H1 (cell line): ENCODE data around the gene NEDD4L. TPM values are rescaled to one million over a fixed set of nuclear protein-coding genes. Genes with fewer than 3 reads are reported as not detected.

Source experiments
- CTCF ChIA-PET: fragments of 300-600 bp; sonication (Branson Sonifier 250); formaldehyde crosslinking; loops from one replicate; lab custom pipeline; 2021; ENCODE audit not compliant: partially characterized antibody; lab: Charles Lee
- POLR2A ChIA-PET: fragments of 300-600 bp; sonication (Branson Sonifier 250); formaldehyde crosslinking; loops from one replicate; lab custom pipeline; 2021; ENCODE audit warnings: inconsistent platforms; ENCODE audit not compliant: partially characterized antibody; lab: Charles Lee
- DNase-seq, 2 experiments: peaks; one replicate each; pipeline versions ENCODE4 v3.0.0 to v3.0.0-alpha.2; 2010 to 2022; ENCODE audit warnings: low spot score in 2 of 2, low read depth in 1 of 2, mixed read lengths in 1 of 2
- FAIRE-seq: peaks from 2 replicates; lab custom pipeline; 2011; peaks lifted over from hg19 to GRCh38; lab: Jason Lieb, UNC
- H2AFZ ChIP-seq: 2 replicates; pipeline ENCODE4 v1.8.1; 2012; ENCODE audit warnings: low read length, inconsistent platforms
- H2AK5ac ChIP-seq: 2 replicates; pipeline ENCODE4 v1.6.1; 2013; ENCODE audit warnings: low read depth, low read length
- H2BK120ac ChIP-seq: replicated peaks from 2 replicates; pipeline ENCODE3; 2013; ENCODE audit warnings: low read depth, low read length, inconsistent platforms
- H2BK12ac ChIP-seq: 2 replicates; pipeline ENCODE4 v1.6.1; 2013; ENCODE audit warnings: low read depth, low read length
- H2BK15ac ChIP-seq: 2 replicates; pipeline ENCODE4 v1.6.1; 2013; ENCODE audit warnings: low read length
- H2BK20ac ChIP-seq: 2 replicates; pipeline ENCODE4 v1.6.1; 2013; ENCODE audit warnings: low read length
- H2BK5ac ChIP-seq: 2 replicates; pipeline ENCODE4 v1.6.1; 2013; ENCODE audit warnings: low read depth, low read length
- H3K14ac ChIP-seq: 2 replicates; pipeline ENCODE4 v1.6.1; 2013; ENCODE audit warnings: inconsistent platforms; ENCODE audit not compliant: insufficient read length
- H3K18ac ChIP-seq: 2 replicates; pipeline ENCODE4 v1.6.1; 2013; ENCODE audit warnings: low read length; ENCODE audit errors: extremely low read depth
- H3K23ac ChIP-seq: 2 replicates; pipeline ENCODE4 v1.6.1; 2013; ENCODE audit warnings: inconsistent platforms; ENCODE audit not compliant: insufficient read length
- H3K23me2 ChIP-seq: 2 replicates; pipeline ENCODE4 v1.6.1; 2013; ENCODE audit warnings: low read depth, low read length
- H3K27ac ChIP-seq: 2 replicates; pipeline ENCODE4 v1.6.1; 2011; ENCODE audit warnings: low read depth, low read length, inconsistent platforms
- H3K27me3 ChIP-seq, 4 experiments: replicated peaks in 1 of 4; 1 replicate in 1 of 4; 2 replicates in 3 of 4; pipeline versions ENCODE4 v1.6.1 to v1.8.1; 2011 to 2013; ENCODE audit warnings: low read length in 3 of 4, mild to moderate bottlenecking in 3 of 4, inconsistent platforms in 2 of 4, mixed read lengths in 2 of 4, moderate library complexity in 1 of 4; ENCODE audit not compliant: control insufficient read depth in 3 of 4, insufficient read depth in 3 of 4; ENCODE audit errors: extremely low read depth in 1 of 4
- H3K36me3 ChIP-seq, 4 experiments: 2 replicates each; pipeline versions ENCODE4 v1.6.1 to v1.8.1; 2011 to 2013; ENCODE audit warnings: mild to moderate bottlenecking in 4 of 4, low read length in 3 of 4, moderate library complexity in 2 of 4, control low read depth in 1 of 4, inconsistent platforms in 1 of 4; ENCODE audit not compliant: insufficient read depth in 4 of 4, control insufficient read depth in 2 of 4
- H3K4ac ChIP-seq: replicated peaks from 2 replicates; pipeline ENCODE3; 2013; ENCODE audit warnings: low read length, low read depth, mixed read lengths, inconsistent platforms; ENCODE audit not compliant: insufficient read length
- H3K4me1 ChIP-seq, 4 experiments: replicated peaks in 1 of 4; 1 replicate in 1 of 4; 2 replicates in 3 of 4; pipeline versions ENCODE4 v1.6.1 to v1.8.1; 2011 to 2013; ENCODE audit warnings: low read length in 3 of 4, inconsistent platforms in 2 of 4, mixed read lengths in 1 of 4; ENCODE audit not compliant: insufficient read depth in 4 of 4, control insufficient read depth in 3 of 4
- H3K4me2 ChIP-seq, 2 experiments: 2 replicates each; pipeline versions ENCODE4 v1.6.1 to v1.8.1; 2011 to 2013; ENCODE audit warnings: low read depth in 2 of 2, low read length in 2 of 2, control low read depth in 1 of 2, inconsistent platforms in 1 of 2, mild to moderate bottlenecking in 1 of 2; ENCODE audit not compliant: insufficient read depth in 1 of 2
- H3K4me3 ChIP-seq, 4 experiments: fragments of 200-600, 300-600 bp in 1 of 4; sonication (generic), shearing (Covaris generic), sonication (Bioruptor Twin) in 1 of 4; 2 replicates each; pipeline versions ENCODE4 v1.5.1 to v1.8.1; 2011 to 2016; ENCODE audit warnings: low read length in 4 of 4, low read depth in 3 of 4, control low read depth in 2 of 4, inconsistent platforms in 2 of 4, mild to moderate bottlenecking in 2 of 4, mixed read lengths in 1 of 4, moderate library complexity in 1 of 4; ENCODE audit not compliant: insufficient read depth in 2 of 4; ENCODE audit errors: extremely low read depth in 1 of 4
- H3K56ac ChIP-seq: replicated peaks from 2 replicates; pipeline ENCODE3; 2013; ENCODE audit warnings: low read depth, mild to moderate bottlenecking, mixed read lengths, low read length, inconsistent platforms; ENCODE audit not compliant: insufficient read length
- H3K79me1 ChIP-seq: 2 replicates; pipeline ENCODE4 v1.6.1; 2013; ENCODE audit warnings: low read depth, low read length, control low read depth
- H3K79me2 ChIP-seq, 2 experiments: 2 replicates each; pipeline versions ENCODE4 v1.6.1 to v1.8.1; 2012 to 2013; ENCODE audit warnings: low read length in 2 of 2, mild to moderate bottlenecking in 2 of 2, inconsistent platforms in 1 of 2; ENCODE audit not compliant: insufficient read depth in 2 of 2, control insufficient read depth in 1 of 2
- H3K9ac ChIP-seq, 4 experiments: replicated peaks in 1 of 4; 1 replicate in 1 of 4; 2 replicates in 3 of 4; pipeline versions ENCODE4 v1.6.1 to v1.8.1; 2011 to 2013; ENCODE audit warnings: low read depth in 3 of 4, low read length in 3 of 4, control low read depth in 2 of 4, mild to moderate bottlenecking in 2 of 4, moderate library complexity in 2 of 4, inconsistent platforms in 1 of 4; ENCODE audit errors: extremely low read depth in 1 of 4
- H3K9me3 ChIP-seq, 2 experiments: 2 replicates each; pipeline versions ENCODE4 v1.6.1 to v1.8.1; 2012 to 2013; ENCODE audit warnings: mild to moderate bottlenecking in 2 of 2, moderate library complexity in 2 of 2, control low read depth in 1 of 2, inconsistent platforms in 1 of 2, low read depth in 1 of 2, low read length in 1 of 2, mixed read lengths in 1 of 2; ENCODE audit not compliant: insufficient read depth in 2 of 2
- H4K20me1 ChIP-seq, 2 experiments: replicated peaks in 1 of 2; 2 replicates each; pipeline versions ENCODE3 to v1.8.1; 2011 to 2013; ENCODE audit warnings: inconsistent platforms in 2 of 2, low read length in 2 of 2, mild to moderate bottlenecking in 1 of 2; ENCODE audit not compliant: insufficient read depth in 2 of 2, control insufficient read depth in 1 of 2
- H4K5ac ChIP-seq: 2 replicates; pipeline ENCODE4 v1.6.1; 2013; ENCODE audit warnings: low read length, low read depth, mixed read lengths, inconsistent platforms; ENCODE audit not compliant: insufficient read length
- H4K8ac ChIP-seq: 2 replicates; pipeline ENCODE4 v1.8.0; 2013; ENCODE audit warnings: mild to moderate bottlenecking, moderate library complexity, low read length, inconsistent platforms; ENCODE audit not compliant: insufficient read depth; ENCODE audit errors: extremely low read depth
- H4K91ac ChIP-seq: replicated peaks from 2 replicates; pipeline ENCODE3; 2013; ENCODE audit warnings: low read length, mixed read lengths, inconsistent platforms; ENCODE audit not compliant: insufficient read length
- CTCF ChIP-seq, 3 experiments: IDR thresholded peaks; 1 replicate in 2 of 3; 2 replicates in 1 of 3; pipeline versions ENCODE4 v1.5.1 to v1.6.1; 2011; ENCODE audit warnings: low read length in 3 of 3, mild to moderate bottlenecking in 3 of 3, inconsistent platforms in 2 of 3, low read depth in 1 of 3, moderate library complexity in 1 of 3; ENCODE audit not compliant: insufficient read depth in 1 of 3; ENCODE audit errors: control extremely low read depth in 1 of 3
- PHF8 ChIP-seq: fragments of 200-600 bp; sonication (generic); conservative IDR thresholded peaks from 2 replicates; pipeline ENCODE4 v1.7.1; 2012; ENCODE audit warnings: low read depth, mild to moderate bottlenecking, inconsistent platforms, low read length, moderate library complexity
- WGBS, 2 experiments: shearing (Covaris generic) in 1 of 2; methylation state at CpG; one replicate each; pipeline versions ENCODE4 v1.1.6 to v1.1.7; 2013 to 2015; ENCODE audit warnings: low lambda C conversion rate in 2 of 2, mixed read lengths in 2 of 2, inconsistent platforms in 1 of 2, low coverage in 1 of 2, missing lambda C conversion rate in 1 of 2; ENCODE audit not compliant: insufficient replicate concordance in 2 of 2, insufficient coverage in 1 of 2, insufficient read length in 1 of 2; ENCODE audit errors: extremely low coverage in 1 of 2, missing lambda C conversion rate in 1 of 2; 5-methylcytosine and 5-hydroxymethylcytosine counted together
- polyA plus RNA-seq, 7 experiments: library from polyadenylated mRNA; depleted of rRNA in 3 of 7; stranded (reverse) in 5 of 7; unstranded in 2 of 7; fragments of >200 nt in 5 of 7; fragments of 200-250 nt in 2 of 7; gene quantifications; 1 replicate in 5 of 7; 2 replicates in 1 of 7; 4 replicates in 1 of 7; pipeline versions ENCODE4 v1.2.1 to v1.2.3, GENCODE V29; 2011 to 2013; ENCODE audit warnings: missing spikeins in 2 of 7, mixed read lengths in 2 of 7
- total RNA-seq: library from RNA; stranded (reverse); fragmentation: NEBNext Ultra II Directional; extraction: Animal tissue kit (Norgen Biotek cat#: 25700); gene quantifications from 2 replicates; pipeline ENCODE4 v1.2.1, GENCODE V29; 2021

NEDD4L gene
- total and polyA plus RNA-seq, 2 of the 8 experiments (the other 6 are each of a cell fraction or from before 2014, with no cell fraction given), result 37.3 to 69.8 TPM

GRCh38 chr18:58190842-58191530 is 147.0 kb downstream of the NEDD4L start:
- peaks cover 14 to 27% (median 17%) of the 10 kb centered on the region in 4 experiments for H3K4me1 ChIP-seq
- peaks cover 4 to 6% of the 10 kb centered on the region in 2 experiments for H4K20me1 ChIP-seq
- DNase-seq (no peak), FAIRE-seq (no peak)
- H3K27me3 ChIP-seq, result no peaks in the 10 kb centered on the region
- H3K14ac ChIP-seq, result no peak overlapping the region
- ChIA-PET POLR2A (interaction anchor here (1.3 kb wide), 1 partner anchor 34 kb away, joined by 3 read pairs; no protein-coding TSS in a partner anchor), CTCF (interaction anchor here (0.6 to 12.2 kb wide), 11 partner anchors 11 to 294 kb away, joined by 3 to 103 read pairs (median 4); no protein-coding TSS in a partner anchor)
- no peak overlapping the region for H2BK5ac ChIP-seq
- no peak overlapping the region for H3K23ac ChIP-seq
- no peak overlapping the region for H3K4me3 ChIP-seq
- H3K56ac ChIP-seq, result no peak overlapping the region
- TF ChIP-seq CTCF (IDR thresholded peaks at IDR 0.05; ENCODE audit: control extremely low read depth in 1 of 3, insufficient read depth in 1 of 3, low read depth in 1 of 3, low read length in 3 of 3), result no peak
- TF ChIP-seq PHF8, result no peak
- no peaks in the 10 kb centered on the region; a peak in 1 of 8 replicates for H3K36me3 ChIP-seq
- WGBS, 2 experiments, result 83% methylated on average over 5 of the region's 5 CpGs; no CpG with 5 or more reads in 1 of the 2 experiments
- no peaks in the 10 kb centered on the region for H3K9me3 ChIP-seq
- no peak overlapping the region for H3K27ac ChIP-seq
- no peak overlapping the region for H2BK20ac ChIP-seq
- H4K91ac ChIP-seq, result no peak overlapping the region
- H2BK120ac ChIP-seq, result no peak overlapping the region
- no peak overlapping the region for H3K4me2 ChIP-seq
- H2AFZ ChIP-seq, result no peak overlapping the region
- no peak overlapping the region for H2BK12ac ChIP-seq
- H3K18ac ChIP-seq, result no peak overlapping the region
- H4K8ac ChIP-seq, result no peak overlapping the region
- H3K9ac ChIP-seq, result no peak overlapping the region
- peaks cover under 1 to 33% of the 10 kb centered on the region in 2 experiments; a peak in 2 of 4 replicates for H3K79me2 ChIP-seq
- no peaks in the 10 kb centered on the region; the same call in 1 of the 2 replicates for H3K23me2 ChIP-seq
- no peak overlapping the region for H2AK5ac ChIP-seq
- H4K5ac ChIP-seq, result no peak overlapping the region
- H2BK15ac ChIP-seq, result no peak overlapping the region
- H3K4ac ChIP-seq, result no peak overlapping the region
- H3K79me1 ChIP-seq, result peaks cover 7% of the 10 kb centered on the region
